ENCODE data around the gene TEX22. TPM values are rescaled to one million over a fixed set of nuclear protein-coding genes. Genes with fewer than 3 reads are reported as not detected.

Gene TEX22
- total RNA-seq, 4 donors from 2014 or later, result 1.3 TPM; not detected in 3

DNA sequence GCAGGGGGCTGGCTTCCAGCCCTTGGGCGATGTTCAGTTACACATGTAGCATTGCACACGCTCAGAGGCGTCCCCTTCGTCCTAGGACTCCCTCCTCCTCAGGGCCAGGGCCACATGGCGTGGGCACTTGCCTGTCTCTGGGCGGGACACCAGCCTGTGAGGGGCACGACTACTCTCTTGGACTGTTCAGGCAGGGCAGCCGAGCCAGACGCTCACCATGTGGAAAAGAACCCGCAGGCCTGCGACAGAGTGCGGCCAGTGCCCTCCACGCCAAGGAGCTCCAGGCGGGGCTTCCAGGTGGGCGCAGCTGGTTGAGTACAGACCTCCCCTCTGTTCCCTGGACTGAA, 42.2 kb downstream of the TEX22 start:
- TF ChIP-seq, protein P1, sequence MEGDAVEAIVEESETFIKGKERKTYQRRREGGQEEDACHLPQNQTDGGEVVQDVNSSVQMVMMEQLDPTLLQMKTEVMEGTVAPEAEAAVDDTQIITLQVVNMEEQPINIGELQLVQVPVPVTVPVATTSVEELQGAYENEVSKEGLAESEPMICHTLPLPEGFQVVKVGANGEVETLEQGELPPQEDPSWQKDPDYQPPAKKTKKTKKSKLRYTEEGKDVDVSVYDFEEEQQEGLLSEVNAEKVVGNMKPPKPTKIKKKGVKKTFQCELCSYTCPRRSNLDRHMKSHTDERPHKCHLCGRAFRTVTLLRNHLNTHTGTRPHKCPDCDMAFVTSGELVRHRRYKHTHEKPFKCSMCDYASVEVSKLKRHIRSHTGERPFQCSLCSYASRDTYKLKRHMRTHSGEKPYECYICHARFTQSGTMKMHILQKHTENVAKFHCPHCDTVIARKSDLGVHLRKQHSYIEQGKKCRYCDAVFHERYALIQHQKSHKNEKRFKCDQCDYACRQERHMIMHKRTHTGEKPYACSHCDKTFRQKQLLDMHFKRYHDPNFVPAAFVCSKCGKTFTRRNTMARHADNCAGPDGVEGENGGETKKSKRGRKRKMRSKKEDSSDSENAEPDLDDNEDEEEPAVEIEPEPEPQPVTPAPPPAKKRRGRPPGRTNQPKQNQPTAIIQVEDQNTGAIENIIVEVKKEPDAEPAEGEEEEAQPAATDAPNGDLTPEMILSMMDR (IDR thresholded peaks at IDR 0.05; ENCODE audit: low read depth), result no peak

DNA sequence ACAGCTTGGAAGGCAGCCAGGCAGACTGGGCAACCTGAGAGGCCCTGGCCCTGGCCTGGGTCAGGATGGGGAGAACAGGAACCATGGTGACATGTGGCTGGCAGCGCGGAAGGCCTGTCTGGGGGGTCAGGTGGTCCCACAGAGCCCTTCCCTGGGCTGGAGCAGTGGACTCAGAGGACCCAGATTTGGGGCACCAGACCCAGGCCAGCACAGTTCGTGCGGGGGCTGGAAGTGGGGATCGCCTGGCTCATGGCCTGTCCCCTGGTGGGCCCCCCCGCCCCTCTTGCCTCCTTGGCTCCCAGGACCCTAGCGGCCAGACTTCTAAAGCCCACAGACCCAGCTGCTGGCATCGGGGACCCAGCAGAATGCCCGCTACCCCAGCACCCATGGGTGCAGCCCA, 42.7 kb downstream of the TEX22 start:
- TF ChIP-seq, protein P1 (IDR thresholded peaks at IDR 0.05; ENCODE audit: low read depth), result no peak

DNA sequence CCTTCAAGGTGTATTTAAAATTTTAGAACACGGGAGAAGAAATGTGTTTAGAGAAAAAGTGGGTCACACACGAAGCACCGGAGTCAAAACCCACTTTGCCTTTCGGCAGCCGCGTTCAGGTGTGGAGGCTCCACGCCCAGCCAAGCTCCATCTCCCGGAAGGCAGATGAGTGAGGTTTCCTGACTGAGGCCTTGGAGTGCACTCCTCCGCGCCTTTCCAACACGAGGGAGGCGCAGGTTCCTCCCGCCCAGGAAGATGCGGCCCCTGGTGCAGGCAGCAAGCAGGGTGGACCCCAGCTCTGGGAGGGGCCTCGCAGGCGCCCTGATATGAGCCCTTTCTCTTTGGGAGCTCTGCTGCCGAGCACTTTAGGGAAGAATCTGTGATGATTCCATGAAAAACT, 43.8 kb downstream of the TEX22 start:
- TF ChIP-seq, protein P1 (IDR thresholded peaks at IDR 0.05; ENCODE audit: low read depth), result no peak

DNA sequence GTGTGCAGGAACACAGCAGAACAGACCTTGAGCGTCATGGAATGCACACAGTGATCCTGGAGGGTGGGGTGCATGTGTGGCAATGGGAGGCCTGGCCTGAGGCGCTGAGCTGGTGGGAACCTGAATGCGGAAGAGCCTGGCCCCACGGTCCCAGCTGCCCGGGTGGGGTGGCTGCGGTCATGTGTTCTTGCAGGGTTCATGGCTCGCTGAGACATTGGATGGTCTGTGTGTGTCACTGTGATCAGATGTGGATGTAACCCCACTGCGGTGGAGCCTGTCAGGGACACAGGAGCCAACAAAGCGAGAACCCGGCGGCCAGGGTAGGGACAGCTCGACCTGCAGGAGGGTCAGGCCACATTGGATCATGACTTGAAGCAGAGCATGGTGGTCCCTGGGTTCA, 44.5 kb downstream of the TEX22 start:
- TF ChIP-seq, protein P1 (IDR thresholded peaks at IDR 0.05; ENCODE audit: low read depth), result no peak

DNA sequence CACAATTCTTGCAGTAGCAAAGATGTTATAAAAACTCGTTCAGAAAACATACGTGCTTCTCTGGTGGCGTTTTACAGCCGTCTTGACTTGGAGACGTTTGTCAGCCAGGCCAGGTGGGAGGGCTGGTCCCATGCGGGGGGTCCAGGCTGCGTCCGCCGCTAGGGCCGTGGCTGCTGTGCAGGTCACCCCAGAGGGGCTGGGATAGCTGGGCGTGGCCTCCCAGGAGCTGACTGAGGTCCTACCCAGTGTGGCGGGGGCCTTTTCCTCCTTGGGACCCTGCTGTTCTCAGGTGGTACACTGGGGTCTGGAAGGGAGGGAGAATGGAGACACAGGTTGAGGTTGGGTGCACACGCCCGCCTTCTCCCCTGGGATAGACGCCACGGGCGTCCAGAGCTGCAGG, 46.5 kb downstream of the TEX22 start:
- TF ChIP-seq, protein P1 (IDR thresholded peaks at IDR 0.05; ENCODE audit: low read depth), result no peak

DNA sequence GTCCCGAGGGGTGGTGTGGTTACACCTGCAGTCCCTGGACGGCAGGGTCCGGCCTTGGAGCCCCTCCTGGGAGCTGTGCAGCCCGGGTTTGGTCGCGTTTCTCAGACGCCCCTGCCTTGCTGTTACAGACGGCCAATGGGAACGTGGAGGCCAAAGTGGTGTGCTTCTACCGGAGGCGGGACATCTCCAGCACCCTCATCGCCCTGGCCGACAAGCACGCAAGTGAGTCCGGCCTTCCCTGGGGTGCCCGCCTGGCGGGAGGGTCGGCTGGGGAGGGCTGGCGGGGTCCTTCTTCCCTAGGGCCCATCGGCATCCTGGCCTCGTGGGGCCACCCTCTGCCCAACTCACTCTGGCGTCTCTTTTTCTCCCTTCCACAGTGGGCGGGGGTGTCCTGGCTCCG, 47.0 kb downstream of the TEX22 start:
- TF ChIP-seq, protein P1 (IDR thresholded peaks at IDR 0.05; ENCODE audit: low read depth), result no peak

DNA sequence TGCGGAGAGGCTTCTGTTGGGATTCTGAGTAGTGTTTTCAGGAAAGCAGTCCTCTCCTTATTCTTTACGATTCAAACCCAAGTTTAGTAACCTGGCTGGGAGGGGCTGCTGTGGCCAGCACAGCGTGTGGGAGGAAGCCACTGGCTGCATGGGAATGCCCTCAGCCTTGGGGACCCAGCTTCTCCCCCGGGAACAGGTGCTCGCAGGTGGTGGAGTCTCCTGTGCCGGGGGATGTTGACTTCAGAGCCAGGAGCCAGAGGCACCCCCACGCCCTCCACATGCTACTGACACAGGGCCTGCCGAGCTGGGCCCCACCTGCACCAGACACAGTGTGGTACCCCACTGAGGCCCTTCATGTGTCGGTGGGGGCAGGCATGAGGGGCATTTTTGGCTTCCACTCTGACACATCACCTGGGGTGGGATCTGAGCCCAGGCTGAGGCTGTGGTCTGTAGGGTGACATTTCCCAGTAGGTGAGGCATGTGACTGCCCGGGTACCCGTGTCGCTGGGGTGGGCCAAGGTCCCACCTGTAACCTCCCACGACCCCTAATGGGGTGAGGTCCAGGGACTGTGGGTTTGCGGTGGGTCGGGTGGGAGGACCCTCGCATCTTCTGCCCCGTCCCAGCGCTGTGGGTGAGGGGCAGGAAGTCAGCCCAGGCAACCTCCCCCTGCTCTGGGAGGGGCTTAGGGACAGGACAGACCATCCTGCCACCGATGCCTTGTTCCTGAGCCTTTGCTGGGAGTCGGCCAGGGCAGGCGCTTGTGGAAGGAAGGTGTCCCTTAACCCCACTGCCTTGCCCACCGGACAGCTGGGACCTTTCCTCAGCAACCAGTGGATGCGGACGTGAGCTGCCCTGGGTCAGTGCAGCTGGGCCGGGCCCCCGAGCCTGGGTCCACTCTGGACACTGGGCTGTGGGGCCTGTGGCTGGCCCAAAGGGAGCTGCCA, 47.8 kb downstream of the TEX22 start:
- TF ChIP-seq, protein P1 (IDR thresholded peaks at IDR 0.05; ENCODE audit: low read depth), result no peak
